NOMO-1 treated with DMSO at 0.1 percent for 48 hours (cell line): Measurements from ENCODE around the gene CACFD1.

ENCODE experiments used
- DNase-seq: peaks from one replicate; lab custom pipeline; 2025; ENCODE audit not compliant: unreplicated experiment; lab: John Stamatoyannopoulos, UW

Gene CACFD1

DNA sequence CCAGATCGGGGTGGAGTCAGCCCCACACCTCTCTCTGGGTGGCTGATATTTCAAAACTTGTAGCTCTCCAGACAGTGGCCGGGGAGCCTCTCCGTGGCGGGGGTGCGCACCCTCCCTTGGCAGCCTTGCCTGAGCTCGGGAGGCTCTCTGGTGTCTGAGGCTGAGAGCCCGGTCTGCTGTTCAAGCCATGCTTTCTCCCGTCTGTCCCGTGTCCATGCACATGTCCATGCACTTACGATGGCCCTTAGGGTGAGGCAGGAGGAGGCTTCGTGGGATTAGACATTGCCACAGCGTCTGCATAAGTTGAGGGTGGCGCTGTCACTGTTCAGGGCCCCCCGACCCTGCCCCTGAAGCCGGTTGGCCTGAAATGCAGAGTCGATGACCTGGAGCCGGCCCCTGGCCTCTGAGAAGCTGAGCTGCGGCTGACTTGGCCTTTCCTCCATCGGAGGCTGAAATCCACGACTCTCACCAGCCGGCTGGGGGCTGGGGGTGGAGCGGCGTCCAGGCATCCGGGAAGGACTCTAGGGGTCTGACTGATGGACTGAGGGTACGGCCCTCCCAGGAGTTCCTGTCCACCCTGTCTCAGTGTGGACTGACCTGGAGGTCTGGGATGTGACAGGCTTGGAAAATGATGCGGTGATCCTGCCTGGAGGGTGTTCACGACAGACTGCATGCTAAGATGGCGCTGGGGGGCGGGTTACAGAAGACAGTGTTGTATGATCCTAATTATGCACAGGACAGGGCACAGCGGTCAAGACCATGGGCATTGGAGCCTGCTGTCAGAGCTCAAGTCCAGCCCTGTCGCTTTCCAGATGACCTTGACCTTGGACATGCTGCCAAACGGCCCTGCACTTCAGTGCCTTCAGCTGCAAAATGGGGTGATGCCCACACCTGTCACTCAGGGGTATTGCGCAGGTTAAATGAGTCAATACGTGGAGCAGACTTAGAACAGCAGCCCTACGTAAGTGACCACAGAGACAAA lies 37.4 kb downstream of the CACFD1 start:
- no peak for DNase-seq

DNA sequence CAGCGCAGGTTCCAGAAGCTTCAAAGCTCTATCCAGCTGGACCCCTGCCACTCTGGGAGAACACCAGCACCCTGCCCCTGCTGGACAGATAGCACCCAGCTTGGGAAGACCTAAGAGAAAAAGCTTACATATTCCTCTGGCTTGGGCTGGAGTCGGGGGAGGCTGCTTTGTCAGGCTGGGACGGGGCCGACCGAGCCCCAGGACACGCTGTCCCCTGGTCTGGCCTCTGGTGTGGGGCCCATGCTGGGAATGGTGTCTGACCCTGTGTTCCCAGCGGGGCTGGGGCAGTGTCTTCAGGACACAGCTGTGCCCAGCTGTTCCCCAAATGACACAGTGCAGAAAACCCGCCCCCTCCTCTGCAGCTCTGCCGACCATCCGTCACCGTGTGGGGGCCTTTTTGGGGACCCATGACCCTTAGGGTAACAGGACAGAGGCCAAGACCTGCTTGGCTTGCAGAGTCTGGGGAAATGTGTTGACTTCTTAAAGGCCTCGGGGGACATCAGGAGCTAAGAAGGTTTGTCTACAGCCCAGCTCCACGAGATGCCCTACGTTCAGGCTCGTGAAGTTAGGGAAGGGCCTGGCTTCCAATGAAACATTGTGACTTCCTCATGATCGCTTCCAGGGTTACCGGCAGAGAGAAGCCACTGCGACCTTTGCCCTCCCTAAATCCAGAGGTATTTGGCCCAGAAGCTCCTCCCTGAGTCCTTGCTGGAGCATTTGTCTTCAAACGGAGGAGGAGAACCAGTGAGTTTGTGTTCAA lies 39.5 kb downstream of the CACFD1 start:
- DNase-seq = no peak

DNA sequence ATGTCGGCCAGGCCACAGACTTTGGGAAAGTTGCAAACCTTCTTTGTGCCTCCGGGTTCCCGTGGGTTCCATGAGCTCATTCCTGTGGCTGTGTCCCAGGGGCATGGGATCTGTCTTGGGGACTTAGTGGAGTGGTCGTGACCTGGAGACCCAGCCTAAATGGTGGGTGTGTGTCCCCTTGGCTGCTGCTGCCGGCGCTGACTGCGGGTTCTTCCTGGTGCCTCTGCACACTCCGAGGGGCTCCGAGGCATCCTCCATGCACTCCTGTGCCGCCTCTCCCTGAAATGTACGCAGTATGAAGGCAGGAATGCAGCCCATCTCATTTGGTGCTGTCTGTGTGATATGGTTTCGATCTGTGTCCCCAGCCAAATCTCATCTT lies 40.1 kb downstream of the CACFD1 start:
- no peak for DNase-seq

DNA sequence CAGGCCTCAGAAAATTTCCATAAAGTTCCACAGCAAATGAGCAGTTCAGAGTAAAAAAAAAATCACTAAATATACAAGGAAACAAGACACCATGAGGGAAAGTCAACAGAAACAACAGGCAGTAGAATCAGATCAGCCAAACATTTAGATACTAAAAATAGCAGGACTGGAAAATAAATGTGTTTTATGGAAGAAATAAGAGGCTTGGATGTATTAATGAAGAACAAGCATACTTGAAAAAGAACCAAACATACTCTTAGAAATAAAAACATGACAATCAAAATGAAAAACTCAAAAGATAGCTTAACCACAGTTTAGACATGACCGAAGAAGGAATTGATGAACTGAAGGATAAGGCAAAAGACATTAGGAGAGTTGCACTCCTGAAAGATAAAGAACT lies 42.3 kb downstream of the CACFD1 start:
- no peak for DNase-seq

DNA sequence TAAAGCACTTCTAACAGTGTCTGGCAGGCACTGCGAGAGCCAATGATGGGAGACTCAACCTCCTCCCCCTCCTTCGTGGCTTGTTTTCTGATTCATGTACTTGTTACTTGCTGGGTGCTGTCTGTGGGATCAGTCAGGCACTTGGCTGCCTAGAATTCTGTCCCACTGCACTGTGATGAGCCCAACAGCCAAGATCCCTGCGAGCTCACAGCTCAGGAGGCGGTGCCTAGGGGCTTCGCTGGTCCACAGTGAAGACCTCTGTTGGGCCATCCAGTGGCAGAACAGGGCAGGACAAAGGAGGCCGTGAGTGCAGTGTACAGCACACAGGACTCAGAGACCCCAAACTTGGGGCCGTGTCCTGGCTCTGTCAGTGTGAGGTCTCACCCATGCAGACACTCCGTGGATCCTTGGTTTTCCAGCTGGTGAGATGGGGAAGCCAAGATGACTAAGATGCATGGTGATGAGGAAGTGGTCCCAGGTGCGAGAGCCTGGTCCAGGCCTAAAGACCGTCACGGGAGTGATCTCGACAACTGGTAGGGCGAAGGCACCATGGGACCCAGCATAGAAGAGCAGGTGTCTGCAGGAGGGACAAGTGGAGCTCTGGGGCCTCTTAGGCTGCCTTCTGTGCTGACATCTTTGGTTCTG lies 45.5 kb downstream of the CACFD1 start:
- DNase-seq = no peak

DNA sequence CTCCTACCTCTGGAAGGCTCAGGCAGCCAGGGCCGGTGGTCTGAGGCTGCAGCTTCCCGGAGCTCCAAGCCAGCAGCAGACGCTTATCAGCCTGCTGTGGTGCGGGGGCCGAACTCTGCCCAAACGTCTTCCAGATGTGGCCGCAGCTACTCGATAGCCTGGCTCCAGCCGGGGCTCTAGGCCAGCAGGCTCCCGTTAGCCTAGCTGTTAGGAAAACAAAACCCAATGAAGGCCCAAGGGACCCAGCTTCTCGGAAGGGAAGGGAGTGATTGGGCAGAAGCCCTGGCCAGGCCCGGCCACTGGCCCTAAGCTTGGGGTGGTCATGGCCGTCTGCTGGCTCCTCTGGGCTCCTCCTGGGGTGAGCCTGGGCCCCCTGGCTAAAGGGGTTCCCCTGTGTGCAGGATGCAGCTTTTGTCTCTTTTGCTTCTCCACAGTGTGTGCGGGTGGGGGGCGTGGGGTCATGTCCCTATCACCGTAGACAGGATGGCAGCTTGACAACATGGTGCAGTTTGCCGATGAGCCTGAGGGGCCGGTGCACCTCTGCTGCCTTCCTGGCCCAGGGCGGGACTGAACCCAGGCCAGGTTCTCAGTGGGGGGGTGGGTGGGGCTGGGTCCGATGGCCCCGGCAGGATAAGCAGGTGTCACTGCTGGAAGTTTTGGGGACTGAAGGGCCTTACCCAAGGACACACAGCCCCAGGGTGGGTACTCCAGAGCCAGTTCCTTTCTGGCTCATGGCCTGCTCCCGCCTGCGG lies 46.3 kb downstream of the CACFD1 start:
- DNase-seq = no peak

DNA sequence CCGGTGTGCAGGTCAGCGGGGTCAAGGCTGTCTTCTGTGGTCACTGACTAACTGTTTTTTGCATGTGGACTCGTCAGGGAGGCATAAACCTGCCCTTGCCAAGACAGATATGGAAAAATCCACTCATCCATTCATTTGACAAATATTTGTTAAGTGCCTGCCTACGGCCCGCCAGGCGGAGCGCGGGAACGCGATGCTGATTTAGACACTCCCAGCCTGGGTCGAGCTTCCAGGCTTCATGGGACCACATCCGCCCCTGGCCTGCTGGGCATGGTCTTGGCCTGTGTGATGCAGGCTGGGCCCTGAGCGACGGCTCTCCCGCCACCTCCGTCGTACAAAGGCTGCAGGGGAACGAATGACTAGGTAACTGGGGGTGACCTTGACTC lies 46.9 kb downstream of the CACFD1 start:
- no peak for DNase-seq

DNA sequence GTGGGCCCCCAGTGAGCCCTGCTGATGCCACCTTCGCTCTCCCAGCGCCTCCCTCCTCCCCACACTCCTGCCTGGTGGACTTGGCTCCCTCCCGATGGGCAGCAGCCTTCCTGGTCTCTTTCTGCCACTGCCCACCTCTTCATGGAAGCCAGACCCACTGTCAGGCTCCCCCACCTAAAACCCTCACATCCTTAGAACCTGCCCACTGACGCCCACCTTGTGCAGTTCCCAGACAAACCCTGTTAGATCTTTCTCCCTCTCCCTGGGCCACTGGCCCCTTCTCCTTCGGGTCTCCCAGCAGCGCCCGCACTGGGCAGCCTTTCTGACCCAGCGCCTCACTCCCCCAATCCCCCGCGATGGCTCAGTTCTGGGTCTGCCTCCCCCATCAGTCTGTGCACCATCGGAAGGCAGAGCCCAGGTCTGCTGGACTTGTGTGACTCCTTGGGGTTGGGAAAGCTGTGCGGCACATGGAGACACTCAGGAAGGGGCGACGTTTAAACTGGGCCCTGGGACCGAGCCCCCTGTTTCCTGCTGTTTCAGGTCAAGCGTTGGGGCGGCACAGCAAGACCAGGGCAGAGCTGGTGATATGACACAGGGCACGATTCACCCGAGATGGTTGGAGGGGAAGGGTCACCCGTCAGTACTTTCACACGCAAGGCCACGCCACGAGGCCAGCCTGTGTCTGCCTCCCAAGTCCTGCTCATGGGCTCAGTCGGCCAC lies 47.6 kb downstream of the CACFD1 start:
- DNase-seq = no peak

DNA sequence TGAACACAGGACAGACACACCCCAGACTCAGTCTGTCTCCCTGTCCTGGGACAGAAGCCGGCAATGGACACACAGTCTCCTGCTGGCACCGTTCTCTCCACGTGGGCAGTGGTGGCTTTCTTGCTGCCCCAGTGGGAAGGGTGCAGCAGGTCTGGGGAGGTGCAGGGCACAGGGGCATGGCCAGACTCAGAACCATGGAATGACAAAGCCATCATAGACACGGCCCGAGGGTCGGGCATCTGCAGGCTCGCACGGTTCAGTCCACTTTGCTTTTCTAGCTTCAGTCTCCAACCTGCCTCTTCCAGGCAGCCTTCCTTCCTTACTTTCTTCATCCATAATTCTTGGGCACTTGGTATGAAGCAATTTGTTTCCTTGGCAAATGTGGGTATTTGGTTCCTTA lies 48.3 kb downstream of the CACFD1 start:
- no peak for DNase-seq

DNA sequence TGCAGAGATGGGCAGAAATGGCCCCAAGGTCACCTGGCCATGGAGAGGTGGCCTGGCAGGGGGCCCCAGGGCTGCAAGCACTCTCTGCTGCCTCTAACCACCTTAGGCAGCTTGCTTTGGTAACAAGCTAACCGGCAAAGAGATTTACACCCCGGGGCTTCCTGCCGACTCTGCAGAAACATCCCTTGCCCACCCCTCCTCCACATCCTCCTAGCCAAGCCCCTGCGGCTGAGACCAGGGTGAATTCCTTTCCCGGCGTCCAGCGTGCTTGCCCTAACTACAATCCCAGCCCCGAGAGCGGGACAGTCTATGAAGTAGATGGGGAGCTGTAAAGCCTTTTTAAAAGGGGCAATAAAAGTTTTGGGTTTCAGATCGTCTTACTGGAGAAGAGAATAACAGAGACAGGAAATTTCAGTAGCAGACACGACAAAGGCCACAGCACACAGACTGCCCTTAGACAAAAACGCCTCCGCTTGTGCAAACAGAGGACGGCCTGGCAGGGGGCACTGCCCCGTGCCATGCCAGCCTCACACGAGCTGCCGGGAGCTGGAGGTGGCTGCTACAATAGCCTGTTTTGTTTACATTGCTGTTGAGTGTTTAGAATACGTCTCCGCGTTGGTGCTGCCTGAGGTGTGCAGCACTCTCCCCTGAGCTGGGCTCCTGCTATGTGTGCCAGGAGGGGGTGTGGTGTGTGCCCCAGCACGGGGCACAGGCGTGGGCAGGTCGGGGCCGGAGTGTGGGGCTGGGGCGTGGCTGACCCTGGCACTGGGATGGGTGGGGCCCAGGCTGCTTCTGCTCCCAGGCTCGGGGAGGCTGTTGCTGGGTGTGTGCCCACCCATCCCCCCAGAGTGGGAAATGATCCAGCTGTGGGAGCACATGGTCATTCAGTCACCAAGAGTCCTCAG lies 49.7 kb downstream of the CACFD1 start:
- DNase-seq = no peak

DNA sequence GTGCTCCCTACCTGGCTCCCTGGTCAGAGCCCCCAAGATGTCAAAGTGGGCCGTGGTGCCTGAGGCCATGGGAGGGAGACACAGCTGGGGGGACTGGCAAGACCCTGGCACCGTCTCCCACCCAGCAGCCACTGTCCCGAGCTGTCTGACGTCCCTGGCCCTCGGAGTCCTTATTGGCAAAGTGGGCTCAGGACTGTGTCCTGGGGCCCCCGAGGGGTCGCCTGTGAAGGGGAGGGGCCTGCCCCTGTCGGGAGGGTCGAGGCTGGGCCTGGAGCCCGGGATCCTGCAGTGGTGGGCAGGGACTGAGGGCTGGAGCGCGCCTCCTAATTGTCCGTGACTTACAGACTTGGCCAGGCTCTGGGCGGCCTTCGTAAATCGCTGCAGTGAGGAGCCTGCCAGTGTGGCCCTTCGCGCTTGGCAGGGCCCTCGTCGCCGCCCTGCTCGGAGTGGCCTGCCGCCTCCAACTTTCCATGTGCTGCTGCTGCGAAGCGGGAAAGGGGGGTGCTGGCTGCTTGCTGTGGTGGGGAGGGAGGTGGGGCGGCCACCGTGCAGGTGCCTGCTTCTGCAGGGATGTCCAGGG lies 51.2 kb downstream of the CACFD1 start:
- DNase-seq = no peak

DNA sequence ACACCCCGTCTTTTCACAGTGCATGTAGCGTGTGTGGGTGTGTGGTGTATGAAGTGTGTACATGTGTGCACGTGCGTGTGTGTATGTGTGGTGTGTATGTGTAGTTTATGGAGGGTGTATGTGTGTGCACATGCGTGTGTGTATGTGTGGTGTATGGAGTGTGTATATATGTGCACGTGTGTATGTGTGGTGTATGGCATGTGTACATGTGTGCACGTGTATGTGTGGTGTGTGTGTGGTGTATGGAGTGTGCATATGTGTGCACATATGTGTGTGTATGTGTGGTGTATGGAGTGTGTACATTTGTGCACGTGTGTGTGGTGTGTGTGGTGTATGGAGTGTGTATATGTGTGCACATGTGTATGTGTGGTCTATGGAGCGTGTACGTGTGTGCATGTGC lies 51.8 kb downstream of the CACFD1 start:
- no peak for DNase-seq

DNA sequence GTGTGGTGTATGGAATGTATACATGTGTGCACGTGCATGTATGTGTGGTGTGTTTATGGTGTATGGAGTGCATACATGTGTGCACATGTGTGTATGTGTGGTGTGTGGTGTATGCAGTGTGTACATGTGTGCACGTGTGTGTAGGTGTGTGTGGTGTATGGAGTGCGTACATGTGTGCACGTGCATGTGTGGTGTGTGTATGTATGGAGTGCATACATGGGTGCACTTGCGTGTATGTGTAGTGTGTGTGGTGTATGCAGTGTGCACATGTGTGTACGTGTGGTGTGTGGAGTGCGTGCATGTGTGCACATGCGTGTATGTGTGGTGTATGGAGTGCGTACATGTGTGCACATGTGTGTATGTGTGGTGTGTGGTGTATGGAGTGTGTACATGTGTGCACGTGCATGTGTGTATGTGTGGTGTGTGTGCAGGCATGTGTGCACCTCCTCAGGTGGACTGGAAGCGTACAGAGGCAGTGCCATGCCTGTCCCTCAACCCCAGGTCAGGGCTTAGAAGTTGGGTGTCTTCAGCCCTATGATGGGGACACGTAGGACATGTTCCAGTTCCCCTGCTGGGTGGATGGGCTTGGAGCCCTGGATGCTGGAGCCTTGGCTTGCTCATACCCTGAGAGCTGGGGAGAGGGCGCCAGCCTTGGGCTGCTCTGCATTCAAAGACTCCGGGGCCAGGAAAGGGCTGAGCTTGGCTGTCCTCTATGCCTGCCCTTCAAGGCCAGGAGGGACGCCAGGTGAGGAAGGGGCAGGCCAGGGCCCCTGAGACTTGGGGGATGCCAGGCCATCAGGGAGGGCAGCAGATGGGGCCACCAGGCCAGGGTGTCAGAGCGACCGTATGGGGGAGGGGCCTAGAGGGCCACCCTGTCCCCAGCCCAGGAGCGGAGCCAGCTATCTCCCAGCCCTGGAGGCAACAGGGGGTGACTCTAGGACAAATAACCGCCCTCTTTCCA lies 52.8 kb downstream of the CACFD1 start:
- no peak for DNase-seq

DNA sequence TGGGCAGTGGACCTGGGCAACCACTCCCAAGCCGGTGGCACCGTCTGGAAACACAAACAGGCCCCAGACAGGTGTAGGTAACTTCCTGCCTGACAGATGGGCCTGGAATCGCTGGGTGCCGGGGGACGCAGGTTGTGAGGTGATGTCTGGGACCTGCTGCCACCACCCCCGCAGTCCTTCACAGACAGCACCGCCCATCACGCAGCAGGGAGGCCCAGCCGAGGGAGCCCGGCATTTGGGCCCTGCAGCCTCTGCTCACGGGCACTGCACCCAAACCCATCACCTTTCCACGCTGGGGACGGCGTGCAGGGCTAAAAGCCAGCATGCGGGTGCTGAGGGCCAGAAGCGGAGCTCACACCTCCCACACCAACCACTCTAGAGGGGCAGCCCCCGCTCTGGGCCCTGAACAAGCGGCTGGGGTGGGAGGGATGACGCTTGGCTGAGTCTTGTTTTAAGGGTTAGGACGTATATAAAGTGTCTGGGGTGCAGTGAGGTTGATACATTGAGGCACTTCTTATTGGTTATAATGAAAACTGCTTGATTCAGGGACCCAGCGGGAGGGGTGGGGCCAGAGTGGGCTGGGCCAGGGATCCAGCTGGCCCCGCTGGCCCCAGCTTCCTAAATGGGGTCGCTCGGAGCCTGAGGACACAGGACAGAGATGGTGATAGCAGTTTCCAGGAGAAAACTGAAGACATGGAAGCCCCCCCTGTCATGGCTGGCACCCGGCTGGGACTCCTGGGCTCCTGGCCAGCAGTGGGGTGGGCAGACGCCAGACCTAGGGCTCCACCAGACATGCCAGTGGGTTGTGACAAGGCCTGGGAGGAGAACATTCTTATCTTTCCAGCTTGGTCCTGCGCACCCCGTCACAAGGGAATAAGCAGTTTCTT lies 53.7 kb downstream of the CACFD1 start:
- no peak for DNase-seq

DNA sequence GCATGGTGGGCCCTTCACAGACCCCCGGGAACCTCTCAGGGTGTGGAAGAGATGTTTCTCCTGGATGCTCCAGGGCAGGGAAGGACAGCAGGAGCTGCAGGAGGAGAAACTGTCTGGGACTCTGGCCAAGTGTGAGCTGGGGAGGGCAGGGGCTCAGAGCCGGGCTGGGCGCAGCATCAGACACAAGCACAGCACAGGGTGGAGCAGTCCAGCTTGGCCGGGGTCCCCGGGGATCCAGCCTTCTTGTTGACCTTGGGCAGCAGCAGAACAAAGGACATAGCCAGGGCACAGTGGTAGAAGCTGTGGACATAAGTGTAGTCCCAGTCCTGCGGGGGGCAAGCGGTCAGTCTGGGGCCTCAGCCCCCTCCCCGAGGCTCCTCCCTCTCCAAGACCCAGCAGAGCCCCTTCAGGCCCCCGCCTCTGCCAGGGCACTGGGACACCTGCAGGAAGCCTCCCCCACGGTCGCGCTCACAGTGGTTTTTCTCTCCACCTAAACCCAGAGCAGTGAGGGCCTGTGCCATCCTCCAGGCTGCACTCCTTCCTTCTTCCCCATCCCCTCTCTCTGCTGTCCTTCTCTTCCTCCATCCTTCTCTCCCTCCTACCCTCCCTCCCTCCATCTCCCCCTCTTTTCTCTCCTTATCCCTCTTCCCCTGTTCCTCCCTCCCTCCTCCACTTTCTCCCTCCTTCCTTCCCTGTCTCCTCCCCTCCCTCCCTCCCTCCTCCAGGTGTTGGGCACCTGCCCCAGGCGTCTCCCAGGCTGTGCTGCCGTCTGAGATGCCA lies 54.9 kb downstream of the CACFD1 start:
- DNase-seq = no peak

DNA sequence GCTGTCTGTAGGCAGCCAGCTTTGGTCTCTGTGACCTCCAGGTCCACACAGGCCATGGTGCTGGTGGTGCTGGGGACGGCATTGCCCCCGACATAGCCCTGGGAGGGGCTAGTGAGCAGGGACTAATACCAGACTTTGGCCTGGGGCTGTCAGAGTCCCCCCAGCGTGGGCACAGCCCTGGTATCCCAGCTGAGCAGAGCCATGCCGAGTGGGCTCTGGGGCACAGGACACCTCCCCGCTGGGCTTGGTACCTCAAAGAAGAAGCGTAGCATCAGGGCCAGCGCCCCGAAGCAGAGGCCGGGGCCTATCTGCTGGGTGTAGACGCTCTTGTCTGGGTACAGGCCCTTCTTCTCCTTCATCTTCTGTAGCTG lies 55.4 kb downstream of the CACFD1 start:
- DNase-seq = no peak
